Glutamatergic neuron (in vitro differentiated cells): Measurements from ENCODE around the gene SRPRA. TPM values are rescaled to one million over a fixed set of nuclear protein-coding genes. Genes with fewer than 3 reads are reported as not detected.

Source experiments
- DNase-seq: peaks from one replicate; pipeline ENCODE4 v3.0.0; 2022
- H3K27ac Mint-ChIP-seq: one replicate; pipeline ENCODE4 v1.8.0; 2020; ENCODE audit warnings: mild to moderate bottlenecking, mixed read lengths, inconsistent platforms; ENCODE audit not compliant: unreplicated experiment
- H3K27me3 Mint-ChIP-seq: one replicate; pipeline ENCODE4 v1.8.0; 2020; ENCODE audit warnings: mild to moderate bottlenecking, moderate library complexity, mixed read lengths, inconsistent platforms; ENCODE audit not compliant: unreplicated experiment
- H3K36me3 Mint-ChIP-seq: one replicate; pipeline ENCODE4 v1.8.0; 2020; ENCODE audit warnings: mild to moderate bottlenecking, mixed read lengths, inconsistent platforms; ENCODE audit not compliant: unreplicated experiment
- H3K4me1 Mint-ChIP-seq: one replicate; pipeline ENCODE4 v1.8.0; 2020; ENCODE audit warnings: mild to moderate bottlenecking, low read depth, mixed read lengths, inconsistent platforms; ENCODE audit not compliant: unreplicated experiment
- H3K4me3 Mint-ChIP-seq: one replicate; pipeline ENCODE4 v1.8.0; 2020; ENCODE audit warnings: mild to moderate bottlenecking, mixed read lengths, inconsistent platforms; ENCODE audit not compliant: unreplicated experiment
- H3K9me3 Mint-ChIP-seq: one replicate; pipeline ENCODE4 v1.8.0; 2020; ENCODE audit warnings: mild to moderate bottlenecking, moderate library complexity, mixed read lengths, inconsistent platforms; ENCODE audit not compliant: unreplicated experiment
- CTCF ChIP-seq: fragments of 200-600 bp; sonication (generic); IDR thresholded peaks from one replicate; pipeline ENCODE4 v1.5.0; 2021; ENCODE audit not compliant: partially characterized antibody, unreplicated experiment
- total RNA-seq: library from RNA; stranded (reverse); fragmentation: NEBNext Ultra II Directional; extraction: Animal tissue kit (Norgen Biotek cat#: 25700); gene quantifications from one replicate; pipeline ENCODE4 v1.2.1, GENCODE V29; 2021; ENCODE audit not compliant: unreplicated experiment

The SRPRA gene
- total RNA-seq, 1 donor from 2014 or later, result 58.0 TPM

- Mint-ChIP-seq H3K36me3 (no peaks in the 10 kb centered on the region), H3K9me3 (peaks cover 3% of the 10 kb centered on the region), H3K27me3 (peaks cover 2% of the 10 kb centered on the region), H3K4me3 (no peak overlapping the region), H3K27ac (no peak overlapping the region), H3K4me1 (no peaks in the 10 kb centered on the region)
- no peak for DNase-seq
- TF ChIP-seq CTCF, result no peak
Observed at GRCh38 chr11:126297004-126297403, 28.3 kb upstream of the SRPRA start.

GRCh38 chr11:126293726-126294125 lies 25.0 kb upstream of the SRPRA start:
- Mint-ChIP-seq H3K4me3 (no peak overlapping the region), H3K4me1 (no peaks in the 10 kb centered on the region), H3K27ac (no peak overlapping the region), H3K27me3 (peaks cover 2% of the 10 kb centered on the region), H3K9me3 (peaks cover 3% of the 10 kb centered on the region), H3K36me3 (no peaks in the 10 kb centered on the region)
- TF ChIP-seq CTCF, result no peak
- DNase-seq, result no peak

DNA sequence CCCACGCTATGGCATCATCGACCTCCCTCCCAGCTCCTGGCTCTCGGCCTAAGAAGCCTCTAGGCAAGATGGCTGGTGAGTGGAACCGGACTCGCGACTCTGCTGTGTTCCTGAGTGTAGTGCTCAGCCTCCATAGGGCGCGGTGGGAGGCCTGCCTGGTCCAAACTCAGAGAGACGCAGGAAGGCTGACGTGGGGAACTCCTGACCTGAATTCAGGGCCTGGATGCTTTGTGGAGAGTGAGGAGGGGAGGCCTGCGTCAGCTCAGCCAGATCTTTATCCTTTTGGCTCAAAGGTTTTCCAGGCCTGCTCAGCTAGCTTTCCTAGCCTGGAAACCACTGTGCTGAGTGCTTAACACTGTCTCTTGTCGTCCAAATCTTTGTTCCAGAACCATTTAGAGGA lies 22.2 kb upstream of the SRPRA start:
- H3K4me1 Mint-ChIP-seq, result no peaks in the 10 kb centered on the region
- peaks cover 3% of the 10 kb centered on the region for H3K9me3 Mint-ChIP-seq
- TF ChIP-seq CTCF, result no peak
- no peak overlapping the region for H3K4me3 Mint-ChIP-seq
- no peak overlapping the region for H3K27ac Mint-ChIP-seq
- H3K36me3 Mint-ChIP-seq, result no peaks in the 10 kb centered on the region
- peaks cover 2% of the 10 kb centered on the region for H3K27me3 Mint-ChIP-seq
- no peak for DNase-seq

- Mint-ChIP-seq H3K9me3 (peaks cover 3% of the 10 kb centered on the region), H3K4me1 (peaks cover 3% of the 10 kb centered on the region), H3K27me3 (peaks cover 4% of the 10 kb centered on the region)
Observed at GRCh38 chr11:126288237-126288636, 19.5 kb upstream of the SRPRA start.

DNA sequence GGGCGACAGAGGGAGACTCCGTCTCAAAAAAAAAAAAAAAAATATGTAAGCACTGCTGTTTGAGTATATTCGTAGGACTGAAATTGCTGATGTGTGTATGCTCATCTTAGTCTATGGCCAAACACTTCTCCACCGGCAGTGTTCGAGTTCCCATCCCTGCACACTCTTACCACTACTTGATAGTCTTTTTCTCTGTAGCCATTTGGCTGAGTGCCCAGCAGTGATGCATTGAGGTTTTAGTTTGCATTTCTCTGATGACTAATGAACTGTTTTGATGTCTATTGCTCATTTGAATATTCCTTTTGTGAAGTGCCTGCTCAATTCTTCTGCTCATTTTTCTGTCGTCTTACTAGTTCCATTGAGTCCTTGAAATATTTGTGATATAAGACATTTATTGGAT lies 16.1 kb upstream of the SRPRA start:
- peaks cover 17% of the 10 kb centered on the region for H3K9me3 Mint-ChIP-seq
- TF ChIP-seq CTCF, result no peak
- H3K36me3 Mint-ChIP-seq, result no peaks in the 10 kb centered on the region
- H3K4me1 Mint-ChIP-seq, result peaks cover 11% of the 10 kb centered on the region
- H3K27me3 Mint-ChIP-seq, result peaks cover 10% of the 10 kb centered on the region
- DNase-seq, result no peak
- H3K4me3 Mint-ChIP-seq, result no peak overlapping the region
- no peak overlapping the region for H3K27ac Mint-ChIP-seq

More at GRCh38 chr11:126288237-126288636, 19.5 kb upstream of the SRPRA start:
- DNase-seq, result no peak
- TF ChIP-seq CTCF, result no peak
- Mint-ChIP-seq H3K27ac (no peak overlapping the region), H3K36me3 (no peaks in the 10 kb centered on the region), H3K4me3 (no peak overlapping the region)
